HUDEP-2 (cell line): ENCODE results near the gene NUP188.
A peak's percentile ranks its signal among the peaks of the same experiment; 100 is the strongest.
"Not testable (repeated sequence)": the region's sequence is repeated elsewhere in the genome, so short reads cannot be mapped to it uniquely, and the experiment has no call there.

Experiments used
- DNase-seq, 76 experiments: peaks; one replicate each; lab custom pipeline; 2025; ENCODE audit not compliant: unreplicated experiment in 76 of 76; lab: John Stamatoyannopoulos, UW

Gene NUP188

DNA sequence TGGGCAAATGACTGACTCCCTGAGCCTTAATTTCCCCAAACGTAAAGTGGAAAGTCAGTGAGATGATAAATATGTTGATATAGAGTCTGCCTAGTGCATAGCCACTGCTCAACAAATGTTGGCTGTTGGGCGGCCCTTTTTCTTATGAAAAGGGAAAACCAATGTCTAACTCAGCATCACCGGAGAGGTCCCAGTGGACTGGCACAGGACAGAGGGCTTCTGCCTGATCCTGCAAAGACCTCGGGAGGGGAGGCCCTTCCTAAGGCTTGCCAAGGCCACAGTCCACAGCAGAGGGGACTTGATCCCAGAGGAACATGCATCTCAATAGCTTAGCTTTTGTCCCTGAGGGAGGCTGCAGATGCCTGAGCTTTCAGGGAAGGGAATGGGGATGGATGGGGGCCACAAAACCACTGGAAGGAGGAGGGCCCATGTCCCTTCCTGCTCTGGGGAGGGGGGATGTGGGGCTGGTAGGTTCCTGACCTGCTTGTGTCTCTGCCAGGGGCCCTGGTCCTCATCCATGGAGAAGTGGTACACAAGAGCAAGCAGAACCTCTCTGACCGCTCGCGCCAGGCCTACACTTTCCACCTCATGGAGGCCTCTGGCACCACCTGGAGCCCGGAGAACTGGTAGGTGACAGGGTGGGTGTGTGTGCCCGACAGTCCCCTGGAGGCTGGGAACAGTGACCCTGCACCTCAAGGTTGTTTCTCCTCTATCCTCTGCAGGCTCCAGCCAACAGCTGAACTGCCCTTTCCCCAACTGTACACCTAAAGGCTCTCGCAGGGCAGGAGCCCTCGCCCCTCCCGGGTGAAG is 6.3 kb upstream of the NUP188 start:
- no peak for DNase-seq

GRCh38 chr9:128943832-128944620 is 3.5 kb upstream of the NUP188 start:
- no peak for DNase-seq

- not testable (repeated sequence) for DNase-seq
Measured at GRCh38 chr9:128944966-128945365, 2.5 kb upstream of the NUP188 start.

DNA sequence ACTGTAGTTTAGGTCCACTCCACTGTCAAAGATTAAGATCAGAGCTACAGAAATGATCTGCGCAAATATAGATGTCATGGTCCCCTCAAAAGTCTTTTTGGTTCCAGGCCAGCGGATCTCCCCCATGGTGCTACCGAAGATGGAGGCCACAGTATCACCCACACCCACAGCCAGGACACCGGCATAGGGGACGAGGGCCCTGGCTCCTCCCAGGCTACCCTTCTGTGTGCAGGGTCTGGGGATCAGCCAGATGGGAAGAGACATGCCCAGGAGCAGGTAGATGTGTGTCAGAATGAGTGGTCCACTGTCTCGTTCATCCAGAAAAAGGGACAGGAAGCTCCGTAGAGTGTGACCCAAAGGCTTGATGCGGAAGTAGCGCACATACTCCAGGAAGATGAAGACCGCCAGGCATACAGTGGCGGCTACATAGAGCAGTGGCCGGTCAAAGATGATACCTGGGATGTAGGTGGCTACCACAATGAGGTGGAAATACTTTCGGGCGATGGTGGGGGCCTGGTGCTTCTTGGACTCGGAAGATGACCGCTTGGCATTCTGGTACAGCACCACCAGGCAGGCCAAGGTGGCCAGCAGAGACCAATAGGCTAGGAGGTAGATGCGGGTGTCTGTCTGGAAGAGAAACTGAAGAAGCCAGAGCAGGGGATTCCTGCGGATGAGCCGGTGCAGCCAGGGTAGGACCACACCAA is 1.5 kb upstream of the NUP188 start:
- no peak for DNase-seq

DNA sequence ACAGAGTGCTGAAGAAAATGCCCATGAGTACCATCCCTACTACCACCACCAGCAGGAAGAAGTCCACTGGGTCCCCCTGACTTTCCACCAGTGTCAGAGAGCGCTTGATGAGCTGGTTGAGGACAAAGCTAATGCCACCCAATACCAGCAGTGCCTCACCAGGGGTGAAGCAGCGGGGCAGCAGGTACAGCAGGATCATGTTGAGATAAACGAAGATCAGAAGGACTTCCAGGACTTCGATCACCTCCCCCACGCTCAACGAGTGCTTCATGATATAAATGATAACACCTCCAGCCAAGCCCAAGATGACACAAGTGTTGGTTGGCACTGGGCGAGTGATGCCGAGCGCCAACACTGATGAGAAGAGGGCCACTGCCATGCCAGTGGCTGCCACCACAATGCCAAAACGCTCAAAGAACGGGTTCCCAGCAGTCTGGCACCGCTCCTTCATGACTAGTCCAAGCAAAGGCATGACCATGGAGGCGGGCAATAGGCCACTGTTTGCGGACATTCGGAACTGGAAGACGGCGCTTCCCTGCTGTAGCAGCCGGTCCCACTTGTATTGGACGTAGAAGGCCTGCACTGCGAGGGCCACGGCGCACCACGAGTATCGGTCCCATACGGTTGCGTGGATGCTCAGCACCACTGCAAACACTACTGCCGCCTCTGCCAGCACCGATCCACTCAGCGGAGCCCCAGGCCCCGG is 775 bp upstream of the NUP188 start:
- DNase-seq, result peak in 53 of 76 experiments; percentile 14 to 62 (median 38)

DNA sequence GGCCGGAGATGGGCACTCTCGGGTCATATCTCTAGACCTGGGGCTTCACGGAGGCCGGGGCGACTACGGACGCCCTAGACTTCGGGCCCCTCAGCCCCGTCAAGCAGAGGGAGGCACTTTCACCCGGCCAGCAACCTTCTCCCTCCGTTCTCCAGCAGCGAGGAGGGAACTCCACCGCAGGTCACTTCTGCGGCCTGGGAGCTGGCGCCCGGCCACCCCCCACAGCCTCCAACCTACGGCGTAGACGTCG is 297 bp upstream of the NUP188 start:
- DNase-seq, result no peak

DNA sequence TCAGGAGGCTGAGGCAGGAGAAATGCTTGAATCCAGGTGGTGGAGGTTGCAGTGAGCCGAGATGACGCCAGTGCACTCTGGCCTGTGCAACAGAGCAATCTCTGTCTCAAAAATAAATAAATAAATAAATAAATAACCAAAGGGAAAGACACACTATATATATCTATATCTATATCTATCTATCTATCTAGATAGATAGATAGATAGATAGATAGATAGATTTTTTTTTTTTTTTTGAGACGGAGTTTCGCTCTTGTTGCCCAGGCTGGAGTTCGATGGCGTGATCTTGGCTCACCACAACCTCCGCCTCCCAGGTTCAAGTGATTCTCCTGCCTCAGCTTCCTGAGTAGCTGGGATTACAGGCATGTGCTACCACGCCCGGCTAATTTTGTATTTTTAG is 13.9 kb downstream of the NUP188 start:
- not testable (repeated sequence) for DNase-seq

DNA sequence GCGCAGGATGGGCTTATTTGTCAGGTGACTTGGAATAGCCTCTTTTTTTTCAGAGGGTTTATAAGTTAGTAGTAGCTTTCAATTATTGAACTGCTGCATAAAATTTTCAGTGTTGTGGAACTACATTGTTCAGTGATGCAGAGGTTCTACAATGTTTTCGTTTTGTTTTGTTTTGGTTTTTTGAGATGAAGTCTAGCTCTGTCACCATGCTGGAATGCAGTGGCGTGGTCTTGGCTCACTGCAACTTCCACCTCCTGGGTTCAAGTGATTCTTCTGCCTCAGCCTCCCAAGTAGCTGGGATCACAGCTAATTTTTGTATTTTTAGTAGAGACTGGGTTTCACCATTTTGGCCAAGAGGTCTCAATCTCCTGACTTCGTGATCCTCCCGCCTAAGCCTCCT is 22.0 kb downstream of the NUP188 start:
- no peak for DNase-seq

DNA sequence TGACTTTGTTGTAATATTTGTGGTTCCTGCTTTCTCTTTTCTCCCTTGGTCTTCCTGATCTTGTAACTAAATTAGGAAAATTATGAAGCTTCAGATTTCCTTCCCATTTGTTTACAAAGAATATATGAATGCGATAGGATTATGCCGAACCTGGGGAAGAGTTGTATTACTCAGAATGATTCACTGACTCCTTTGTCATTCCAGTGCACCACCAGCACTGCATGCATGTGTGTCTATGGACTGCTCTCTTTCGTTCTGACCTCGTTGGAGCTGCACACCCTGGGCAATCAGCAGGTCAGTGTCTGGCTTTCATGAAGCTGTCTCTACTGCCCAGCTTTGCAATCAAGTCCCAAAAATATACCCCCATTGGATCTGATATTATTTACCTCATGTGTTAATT is 25.5 kb downstream of the NUP188 start:
- no peak for DNase-seq

- DNase-seq, result no peak
Measured at GRCh38 chr9:128979111-128979510, 31.6 kb downstream of the NUP188 start.

- no peak for DNase-seq
Measured at GRCh38 chr9:128983536-128983935, 36.0 kb downstream of the NUP188 start.

GRCh38 chr9:128986671-128987070 is 39.2 kb downstream of the NUP188 start:
- no peak for DNase-seq

DNA sequence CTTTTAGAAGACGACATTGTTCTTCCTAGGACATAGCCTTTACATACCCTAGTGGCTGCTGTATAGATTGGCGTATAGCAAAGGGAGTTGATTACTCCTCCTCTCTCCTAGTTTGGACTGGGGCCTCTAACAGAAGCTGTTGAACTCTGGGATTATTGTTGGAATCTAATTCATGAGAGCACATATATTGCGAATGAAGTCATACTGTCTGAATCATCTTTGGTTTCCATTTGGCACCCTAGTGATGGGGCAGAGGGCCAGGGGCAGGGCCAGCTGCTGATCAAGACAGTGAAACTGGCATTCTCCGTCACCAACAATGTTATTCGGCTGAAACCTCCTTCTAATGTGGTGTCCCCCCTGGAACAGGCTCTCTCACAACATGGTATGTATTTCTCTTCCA is 40.3 kb downstream of the NUP188 start:
- DNase-seq, result no peak

GRCh38 chr9:128992995-128993394 is 45.5 kb downstream of the NUP188 start:
- DNase-seq, result peak in 10 of 76 experiments; percentile 3 to 25 (median 6)

DNA sequence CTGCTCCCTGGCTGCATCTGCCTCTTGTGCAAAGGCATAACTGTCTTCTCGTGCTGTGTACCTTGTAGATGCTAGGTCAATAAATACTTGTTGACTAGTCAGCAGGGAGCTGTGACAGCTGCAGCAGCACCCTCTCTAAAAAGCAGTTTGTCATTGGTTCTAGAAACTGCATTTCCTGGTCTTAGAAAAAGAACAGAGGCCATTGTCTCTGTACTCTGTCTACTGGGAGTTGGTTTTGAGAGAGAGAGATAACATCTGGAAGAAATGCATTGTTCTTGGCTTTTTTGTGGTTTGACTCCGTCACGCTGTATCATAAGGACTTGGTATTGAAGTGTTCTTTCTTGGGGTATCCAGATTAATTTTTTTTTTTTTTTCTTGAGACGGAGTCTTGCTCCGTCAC is 48.3 kb downstream of the NUP188 start:
- DNase-seq, result no peak

GRCh38 chr9:128998462-128998861 is 51.0 kb downstream of the NUP188 start:
- DNase-seq, result no peak

GRCh38 chr9:128999581-129000206 is 52.2 kb downstream of the NUP188 start:
- no peak for DNase-seq

DNA sequence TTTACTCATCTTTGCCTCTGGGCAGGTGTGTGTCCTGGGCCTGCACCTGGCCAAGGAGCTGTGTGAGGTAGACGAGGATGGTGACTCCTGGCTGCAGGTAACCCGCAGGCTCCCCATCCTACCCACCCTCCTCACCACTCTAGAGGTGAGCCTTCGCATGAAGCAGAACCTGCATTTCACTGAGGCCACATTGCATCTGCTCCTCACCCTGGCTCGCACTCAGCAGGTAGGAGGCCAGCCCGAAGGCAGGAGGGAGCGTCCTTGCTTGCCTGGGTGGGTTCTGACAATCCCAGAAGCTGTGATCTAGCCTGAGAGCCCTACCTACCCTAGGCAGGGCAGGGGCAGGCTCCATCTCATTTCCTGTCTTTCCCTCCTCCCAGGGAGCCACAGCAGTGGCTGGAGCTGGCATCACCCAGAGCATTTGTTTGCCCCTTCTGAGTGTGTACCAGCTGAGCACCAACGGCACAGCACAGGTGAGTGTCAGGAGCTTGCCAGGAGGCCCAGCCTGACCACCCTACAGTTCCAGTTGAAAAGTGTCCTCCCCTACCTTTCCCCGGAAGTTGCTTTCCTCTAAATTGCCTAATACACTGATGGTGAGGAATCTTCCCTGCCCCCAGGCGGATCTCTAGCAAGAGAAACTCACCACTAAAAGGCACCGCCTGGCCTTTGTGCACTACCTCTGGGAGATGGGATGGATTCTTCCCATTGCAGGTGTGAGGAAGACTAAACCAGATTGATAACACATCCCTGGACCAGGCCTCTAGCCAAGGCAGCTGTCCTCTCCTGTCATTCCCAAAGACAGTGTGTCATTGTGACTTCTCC is 54.2 kb downstream of the NUP188 start:
- DNase-seq, result no peak

DNA sequence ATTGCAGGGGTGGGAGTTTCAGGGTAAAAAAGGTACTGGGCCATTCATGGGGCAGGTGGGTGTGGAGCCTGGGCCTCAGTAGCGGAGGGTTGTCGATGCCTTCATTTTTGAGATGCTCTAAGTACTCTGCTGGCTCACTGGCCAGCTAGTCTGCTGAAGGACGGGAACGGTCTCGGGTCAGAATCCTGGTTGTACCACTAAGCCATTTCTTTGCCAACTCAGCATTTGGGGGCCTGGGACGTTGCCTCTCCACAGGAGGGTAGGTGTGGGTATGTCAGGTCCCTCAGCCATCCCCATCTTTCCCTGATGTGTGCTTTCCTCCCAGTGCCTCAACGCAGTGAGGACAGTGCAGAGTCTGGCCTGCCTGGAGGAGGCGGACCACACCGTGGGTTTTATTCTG is 55.5 kb downstream of the NUP188 start:
- DNase-seq, result no peak

DNA sequence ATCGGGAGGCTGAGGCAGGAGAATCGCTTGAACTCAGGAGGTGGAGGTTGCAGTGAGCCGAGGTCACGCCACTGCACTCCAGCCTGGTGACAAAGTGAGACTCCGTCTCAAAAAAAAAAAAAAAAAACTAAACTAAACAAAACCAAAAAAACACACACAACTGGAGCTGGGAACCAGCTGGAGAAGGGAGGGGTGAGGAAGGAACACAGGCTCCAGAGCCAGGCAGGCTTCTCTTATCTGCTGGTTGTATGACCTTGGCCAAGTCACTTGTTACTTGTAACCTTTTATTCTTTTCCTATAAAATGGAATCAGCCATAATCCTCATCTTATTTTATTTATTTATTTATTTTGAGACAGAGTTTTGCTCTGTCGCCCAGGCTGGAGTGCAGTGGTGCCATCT is 56.7 kb downstream of the NUP188 start:
- not testable (repeated sequence) for DNase-seq
